NCI-H748 treated with DMSO at 0.1 percent for 48 hours (cell line): ENCODE measurements around the gene LCN1.
"Not testable (repeated sequence)": the region's sequence is repeated elsewhere in the genome, so short reads cannot be mapped to it uniquely, and the experiment has no call there.

Source experiments
- DNase-seq: peaks from one replicate; lab custom pipeline; 2025; lab: John Stamatoyannopoulos, UW

The LCN1 gene

DNA sequence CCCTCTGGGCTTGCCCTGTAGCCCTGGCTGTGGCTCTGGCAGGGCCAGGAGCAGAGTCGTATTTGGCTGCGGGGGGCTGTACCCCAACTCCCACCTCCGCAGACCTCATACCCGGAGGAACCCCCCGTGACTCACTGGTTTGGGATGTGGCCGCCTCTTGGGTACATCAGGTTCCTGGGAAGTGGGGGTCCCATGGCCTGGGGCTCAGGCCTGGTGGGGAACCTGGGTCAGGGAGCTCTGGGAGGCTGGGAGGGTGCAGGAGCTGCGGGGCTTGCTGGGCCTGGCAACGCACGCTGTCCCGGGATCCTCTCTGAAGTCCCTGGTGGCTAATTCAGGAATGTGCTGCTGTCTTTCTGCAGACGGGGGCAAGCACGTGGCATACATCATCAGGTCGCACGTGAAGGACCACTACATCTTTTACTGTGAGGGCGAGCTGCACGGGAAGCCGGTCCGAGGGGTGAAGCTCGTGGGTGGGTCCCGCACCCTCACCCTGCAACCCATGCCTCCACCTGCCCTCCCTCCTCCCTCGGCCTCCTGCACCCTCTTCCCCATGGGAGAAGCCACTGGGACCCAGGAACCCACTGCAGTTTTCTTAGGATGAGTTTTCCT is 2.4 kb downstream of the LCN1 start:
- DNase-seq: no peak

DNA sequence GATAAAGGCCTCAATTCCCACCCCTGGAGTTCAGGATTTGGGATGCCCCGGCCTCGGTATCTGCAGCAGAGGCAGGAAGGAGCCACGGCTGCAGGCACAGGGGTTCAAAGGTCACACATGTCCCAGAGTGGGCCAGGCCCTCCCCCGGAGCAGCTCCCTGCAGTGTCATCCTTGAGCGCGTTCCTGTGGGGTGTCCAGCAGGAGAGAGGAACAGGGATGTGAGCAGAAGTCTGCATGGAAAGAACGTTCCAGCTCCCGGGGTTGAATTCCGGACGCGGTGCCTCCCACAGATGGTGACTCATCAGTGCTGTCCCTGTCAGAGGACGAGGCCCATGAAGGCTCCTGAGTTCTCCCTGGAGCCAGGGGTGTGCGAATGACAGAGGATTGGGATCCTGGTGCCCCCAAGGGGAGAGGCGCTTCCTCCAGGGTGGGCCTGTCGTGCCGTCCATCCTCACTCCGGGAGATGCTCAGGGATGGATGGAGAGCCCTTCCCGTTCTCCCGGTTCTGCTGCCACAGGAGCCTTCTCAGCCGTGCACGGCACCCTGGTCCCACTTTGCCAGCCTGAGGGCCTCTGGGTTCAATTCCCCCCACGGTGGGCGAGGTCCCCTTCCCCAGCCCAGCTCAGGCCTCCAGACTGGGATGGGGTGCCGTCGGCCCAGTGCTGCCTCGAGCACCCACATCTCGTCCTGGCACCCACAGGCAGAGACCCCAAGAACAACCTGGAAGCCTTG is 3.1 kb downstream of the LCN1 start:
- no peak for DNase-seq

DNA sequence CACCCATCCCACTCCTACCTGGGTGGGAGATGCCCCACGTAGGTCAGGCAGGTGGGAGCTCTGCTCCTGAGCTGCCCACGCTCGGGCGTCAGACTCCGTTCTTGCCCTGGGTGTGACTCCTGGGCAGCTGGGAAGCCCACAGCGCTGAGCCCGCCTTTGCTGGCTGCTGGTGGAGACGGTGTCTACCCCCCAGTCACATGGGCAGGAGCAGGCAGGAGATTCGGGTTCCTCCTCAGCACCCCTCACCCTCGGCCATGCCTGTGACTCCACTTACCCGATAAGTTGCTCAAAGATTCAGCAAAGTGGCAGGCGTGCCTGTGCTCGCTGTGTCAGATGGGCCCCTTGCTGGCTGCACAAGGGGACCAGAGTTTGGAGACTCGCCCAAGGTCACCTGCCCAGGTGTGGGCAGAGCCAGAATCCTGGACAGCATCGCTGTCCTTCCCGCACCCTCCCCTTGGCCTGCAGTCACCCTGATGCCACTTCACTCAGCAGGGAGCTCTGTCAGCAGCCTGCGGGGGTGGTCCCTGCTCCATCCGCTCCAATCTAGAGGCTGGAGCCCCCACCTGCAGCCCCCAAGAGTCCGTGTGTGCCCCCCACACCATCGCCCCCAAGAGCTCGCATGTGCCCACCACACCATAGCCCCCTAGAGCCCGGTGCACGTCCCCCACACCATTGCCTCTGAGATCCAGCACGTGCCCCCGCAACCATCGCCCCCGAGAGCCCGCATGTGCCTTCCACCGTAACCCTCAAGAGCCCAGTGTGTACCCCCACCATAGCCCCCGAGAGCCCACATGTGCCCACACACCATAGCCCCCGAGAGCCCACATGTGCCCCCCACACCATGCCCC is 4.2 kb downstream of the LCN1 start:
- DNase-seq: no peak

DNA sequence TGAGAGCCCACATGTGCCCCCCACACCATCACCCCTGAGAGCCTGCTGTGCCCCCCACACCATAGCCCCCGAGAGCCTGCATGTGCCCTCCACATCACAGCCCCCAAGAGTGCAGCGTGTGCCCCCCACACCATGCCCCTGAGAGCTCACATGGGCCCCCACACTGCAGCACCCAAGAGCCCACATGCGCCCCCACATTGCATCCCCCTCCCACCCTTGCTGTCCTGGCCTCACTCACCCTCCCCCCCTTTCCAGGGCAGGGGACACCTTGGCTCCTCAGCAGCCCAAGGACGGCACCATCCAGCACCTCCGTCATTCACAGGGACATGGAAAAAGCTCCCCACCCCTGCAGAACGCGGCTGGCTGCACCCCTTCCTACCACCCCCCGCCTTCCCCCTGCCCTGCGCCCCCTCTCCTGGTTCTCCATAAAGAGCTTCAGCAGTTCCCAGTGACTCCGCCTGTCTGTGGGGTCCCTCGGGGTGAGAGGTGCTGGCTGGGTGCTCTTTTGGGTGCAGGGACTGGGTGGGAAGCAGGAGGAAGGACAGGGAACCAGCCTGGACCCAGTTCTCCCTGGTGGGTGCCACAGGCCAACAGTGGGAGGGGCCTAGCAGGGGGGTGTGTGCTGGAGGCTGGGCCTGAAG is 5.0 kb downstream of the LCN1 start:
- no peak for DNase-seq

DNA sequence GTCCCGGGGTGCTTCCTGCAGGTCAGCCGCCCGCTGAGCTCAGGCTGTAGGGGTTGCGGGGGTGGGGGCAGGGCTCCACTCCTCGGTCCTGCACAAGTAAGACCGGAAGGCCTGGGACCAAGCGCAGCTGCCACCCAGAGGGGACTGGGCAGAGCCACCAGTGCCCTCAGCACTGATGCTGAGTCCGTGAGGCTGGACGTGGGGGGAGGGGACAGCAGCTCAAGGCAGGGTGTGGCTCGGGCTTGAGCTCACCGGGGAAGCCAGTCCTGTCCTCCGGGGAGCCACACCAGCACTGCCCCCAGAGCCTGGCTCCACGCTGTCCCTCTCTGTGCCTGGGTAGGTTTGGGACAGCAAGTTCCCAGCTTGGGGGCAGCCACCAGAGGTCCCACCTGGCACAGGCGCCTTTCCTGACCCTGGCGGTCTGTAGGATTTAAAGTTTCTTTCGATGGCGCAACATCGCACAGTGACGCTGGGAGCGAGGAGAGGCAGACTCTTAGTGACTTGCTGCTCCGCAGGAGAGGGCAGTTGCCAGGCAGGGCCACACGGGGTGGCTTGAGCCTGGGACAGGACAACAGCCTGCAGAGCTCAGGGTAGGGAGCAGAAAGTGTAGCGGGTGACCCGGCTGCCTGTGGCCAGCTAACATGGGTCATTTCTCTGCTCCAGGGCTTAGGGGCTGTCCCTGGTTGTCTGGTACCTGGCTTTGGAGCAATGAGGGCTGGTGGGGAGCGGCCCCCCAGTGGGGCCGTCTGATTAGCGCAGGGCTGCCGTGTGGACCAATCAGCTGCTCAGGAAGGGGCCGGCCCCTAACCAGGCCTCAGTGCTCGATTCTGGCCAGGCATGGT is 5.7 kb downstream of the LCN1 start:
- DNase-seq: no peak

DNA sequence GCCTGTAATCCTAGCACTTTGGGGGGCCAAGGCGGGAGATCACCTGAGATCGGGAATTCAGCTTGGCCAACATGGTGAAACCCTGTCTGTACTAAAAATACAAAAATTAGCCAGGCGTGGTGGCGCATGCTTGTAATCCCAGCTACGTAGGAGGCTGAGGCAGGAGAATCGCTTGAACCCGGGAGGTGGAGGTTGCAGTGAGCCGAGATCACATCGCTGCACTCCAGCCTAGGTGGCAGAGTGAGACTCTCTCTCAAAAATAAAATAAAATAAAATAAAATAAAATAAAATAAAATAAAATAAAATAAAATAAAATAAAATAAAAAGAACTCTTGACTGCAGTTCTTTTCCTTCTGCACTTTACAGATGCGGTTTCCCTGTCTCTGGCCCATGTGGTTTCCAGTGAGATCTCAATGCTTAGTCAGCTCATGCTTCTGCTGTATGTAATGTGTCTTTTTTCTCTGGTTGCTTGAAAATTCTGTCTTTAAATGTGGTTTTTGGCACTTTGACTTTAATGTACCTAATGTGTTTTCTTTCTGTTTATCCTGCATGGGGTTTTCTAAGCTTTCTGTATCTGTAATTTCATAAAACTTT is 7.7 kb downstream of the LCN1 start:
- DNase-seq: not testable (repeated sequence)

DNA sequence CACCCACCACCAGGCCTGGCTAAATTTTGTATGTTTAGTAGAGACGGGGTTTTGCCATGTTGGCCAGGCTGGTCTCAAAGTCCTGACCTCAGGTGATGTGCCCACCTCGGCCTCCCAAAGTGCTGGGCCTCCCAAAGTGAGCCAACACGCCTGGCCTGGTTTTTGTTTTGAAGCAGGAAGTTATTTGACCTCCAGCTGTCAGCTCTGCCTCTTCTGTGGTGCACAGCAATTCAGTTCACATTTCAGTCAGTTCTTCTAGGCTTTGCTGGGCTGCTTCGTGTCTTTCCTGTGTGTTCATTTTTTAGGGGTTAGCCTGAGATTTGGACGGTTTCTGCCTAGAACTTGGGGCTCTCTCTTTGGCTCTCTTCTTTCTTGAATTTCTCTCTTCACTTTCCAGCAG is 8.9 kb downstream of the LCN1 start:
- DNase-seq: no peak

DNA sequence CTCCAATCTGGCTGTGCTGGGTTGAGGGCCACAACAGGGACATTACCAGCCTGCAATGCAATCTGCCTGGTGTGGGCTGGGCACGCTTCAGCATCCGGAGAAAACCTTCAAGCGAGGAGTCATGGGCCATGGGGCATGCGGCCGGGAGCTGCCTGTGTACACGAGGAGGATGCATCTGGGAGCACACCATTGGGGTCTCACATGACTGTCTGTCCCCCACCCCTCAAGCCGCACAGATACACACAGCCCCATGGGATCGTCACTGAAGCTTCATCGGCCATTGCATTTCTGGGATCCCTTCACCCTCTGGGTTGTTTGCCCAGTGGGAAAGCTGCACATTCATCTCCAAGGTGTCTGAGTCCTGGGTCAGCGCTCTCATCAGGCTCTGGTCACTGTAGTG is 9.9 kb downstream of the LCN1 start:
- no peak for DNase-seq

DNA sequence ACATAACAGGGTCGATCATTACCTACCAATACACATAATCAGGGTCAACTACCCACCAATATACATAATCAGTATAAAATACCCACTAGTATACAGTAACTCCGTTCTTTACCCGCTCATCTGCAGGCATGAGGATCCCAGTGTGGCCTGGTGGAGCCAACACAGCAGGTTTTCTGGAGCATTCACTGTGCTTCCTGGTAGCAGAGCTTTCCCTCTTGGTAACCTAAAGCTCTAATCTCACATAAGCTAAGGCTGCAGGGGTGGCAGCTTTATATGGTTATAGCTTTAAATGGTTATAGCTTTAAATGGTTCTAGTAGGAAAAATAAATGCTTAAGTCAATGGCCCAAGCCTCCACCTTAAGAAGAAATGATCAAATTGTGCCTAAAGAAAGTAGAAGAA is 11.9 kb downstream of the LCN1 start:
- DNase-seq: no peak

DNA sequence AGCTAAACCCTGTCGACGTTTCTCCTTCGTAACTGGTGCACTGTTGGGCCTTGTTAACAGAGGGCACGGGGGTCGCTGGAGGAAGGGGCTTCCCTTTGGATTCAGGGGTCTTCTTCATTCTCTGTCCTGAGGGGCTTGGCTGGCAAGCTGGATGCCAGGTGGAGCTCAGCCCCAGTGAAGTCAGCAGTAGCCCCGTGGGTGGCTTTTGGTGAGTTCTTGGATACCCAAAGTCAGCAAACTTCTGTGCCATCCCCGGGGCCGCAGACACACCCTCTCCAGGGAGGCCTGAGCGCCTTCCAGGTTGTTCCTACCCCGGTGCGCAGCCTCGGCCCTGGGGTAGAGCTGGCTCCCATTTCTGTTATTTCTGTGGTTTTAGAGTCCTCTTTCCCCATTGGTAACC is 12.4 kb downstream of the LCN1 start:
- DNase-seq: no peak

DNA sequence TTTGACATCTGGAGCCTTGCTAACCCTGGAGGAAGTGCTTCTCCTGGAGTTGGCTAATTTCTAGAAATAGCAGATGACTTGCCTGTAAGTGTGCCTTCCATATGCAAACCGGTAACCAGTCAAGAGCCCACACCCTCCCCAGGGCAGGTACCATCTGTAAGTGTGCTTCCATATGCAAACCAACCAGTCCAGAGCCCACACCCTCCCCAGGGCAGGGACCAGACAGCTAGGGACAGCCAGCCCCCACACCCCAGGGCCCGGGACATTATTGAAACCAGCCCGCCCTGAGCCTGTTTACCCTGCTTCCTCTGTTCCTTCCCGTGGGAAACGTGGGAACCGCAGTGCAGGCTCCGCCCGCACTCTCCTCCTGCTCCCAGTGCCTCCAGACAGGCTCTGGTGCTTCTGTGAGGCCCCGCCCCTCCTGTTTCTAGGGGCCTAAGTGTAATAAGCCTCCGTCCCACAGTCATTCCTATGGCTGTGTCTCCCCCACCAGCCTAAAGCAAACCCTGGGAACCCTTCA is 13.0 kb downstream of the LCN1 start:
- DNase-seq: not testable (repeated sequence)

DNA sequence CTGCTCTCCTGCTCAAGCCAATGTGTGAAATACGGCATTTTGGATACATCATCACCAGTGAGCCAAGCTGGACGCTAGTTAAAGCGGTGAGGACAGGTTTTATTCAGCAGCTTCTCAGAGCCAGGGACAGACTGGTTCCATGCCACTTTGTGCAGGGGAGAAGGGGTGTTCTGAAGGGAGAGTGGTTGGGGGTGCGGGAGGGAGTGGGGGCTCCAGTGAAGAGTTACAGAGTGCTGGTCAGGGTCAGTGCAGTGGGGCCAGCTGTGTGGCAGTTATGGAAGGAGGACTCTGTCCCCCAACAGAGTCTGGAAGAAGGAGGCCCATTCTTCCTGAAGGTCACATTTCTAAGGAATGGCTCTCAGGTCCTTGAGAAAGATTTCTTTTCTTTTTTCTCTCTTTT is 13.6 kb downstream of the LCN1 start:
- DNase-seq: not testable (repeated sequence)

DNA sequence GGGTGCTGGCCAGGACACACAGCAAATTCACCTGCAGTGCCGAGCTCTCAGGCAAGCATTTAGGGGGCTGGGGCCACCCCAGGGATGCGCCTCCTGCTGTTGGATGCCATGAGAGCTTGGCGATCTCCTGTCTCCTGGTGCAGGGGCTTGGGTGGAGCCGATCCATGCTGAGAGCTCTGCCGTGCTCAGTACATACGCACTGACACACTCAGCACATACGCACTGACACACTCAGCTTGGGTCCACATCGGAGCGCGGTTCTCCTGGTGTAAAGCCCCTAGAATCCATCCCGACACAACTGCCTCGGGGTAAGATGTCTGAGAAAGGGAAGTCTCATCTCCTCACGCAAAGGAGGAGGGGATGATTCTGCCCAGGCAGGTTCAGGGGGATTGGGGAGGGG is 14.4 kb downstream of the LCN1 start:
- not testable (repeated sequence) for DNase-seq

DNA sequence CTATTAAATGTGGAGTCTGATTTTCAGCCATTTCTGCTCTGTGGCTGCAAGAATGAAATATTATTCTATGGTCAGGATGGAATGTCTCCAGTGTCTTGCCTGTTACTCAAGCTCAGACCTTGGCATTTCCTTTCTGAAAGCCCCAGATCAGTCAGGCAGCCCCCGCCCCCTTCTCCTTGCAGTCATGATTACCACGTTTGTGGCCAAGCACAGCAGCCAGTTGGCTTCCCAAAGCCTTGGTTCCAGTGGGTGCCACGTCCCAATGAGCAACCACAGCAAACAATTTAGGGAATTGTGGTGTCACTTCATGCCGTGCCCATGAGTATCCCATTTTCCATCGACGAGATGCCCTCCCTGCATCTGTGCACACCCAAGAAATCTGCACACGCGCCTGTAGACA is 15.0 kb downstream of the LCN1 start:
- no peak for DNase-seq

DNA sequence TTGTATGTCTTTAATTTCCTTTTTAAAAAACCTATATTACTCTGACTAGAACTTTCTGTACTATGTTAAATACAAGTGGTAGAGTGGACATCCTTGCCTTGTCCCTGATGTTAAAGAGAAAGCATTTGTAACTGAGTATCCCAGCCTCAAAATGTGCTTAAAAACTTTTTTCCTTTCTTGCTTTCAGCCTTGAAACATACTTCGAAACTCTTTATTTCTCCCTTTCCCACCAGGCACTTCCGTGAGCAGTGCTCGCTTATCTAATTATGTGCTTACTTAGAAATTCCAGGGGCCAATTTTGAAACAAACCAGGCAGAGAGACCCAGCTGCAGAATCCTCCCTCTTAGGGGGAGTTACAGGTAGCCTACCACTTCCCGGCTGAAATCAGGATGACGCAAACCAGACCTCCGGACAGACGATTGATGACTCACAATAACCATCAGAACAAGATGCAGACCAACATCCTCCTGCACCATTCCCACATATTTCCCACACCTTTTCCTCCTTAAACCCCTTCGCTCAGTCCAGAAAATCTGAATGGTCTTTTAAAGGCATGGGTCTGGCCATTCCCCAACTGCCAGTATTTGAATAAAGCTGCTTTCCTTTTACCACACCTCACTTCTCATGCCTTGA is 22.1 kb downstream of the LCN1 start:
- not testable (repeated sequence) for DNase-seq

DNA sequence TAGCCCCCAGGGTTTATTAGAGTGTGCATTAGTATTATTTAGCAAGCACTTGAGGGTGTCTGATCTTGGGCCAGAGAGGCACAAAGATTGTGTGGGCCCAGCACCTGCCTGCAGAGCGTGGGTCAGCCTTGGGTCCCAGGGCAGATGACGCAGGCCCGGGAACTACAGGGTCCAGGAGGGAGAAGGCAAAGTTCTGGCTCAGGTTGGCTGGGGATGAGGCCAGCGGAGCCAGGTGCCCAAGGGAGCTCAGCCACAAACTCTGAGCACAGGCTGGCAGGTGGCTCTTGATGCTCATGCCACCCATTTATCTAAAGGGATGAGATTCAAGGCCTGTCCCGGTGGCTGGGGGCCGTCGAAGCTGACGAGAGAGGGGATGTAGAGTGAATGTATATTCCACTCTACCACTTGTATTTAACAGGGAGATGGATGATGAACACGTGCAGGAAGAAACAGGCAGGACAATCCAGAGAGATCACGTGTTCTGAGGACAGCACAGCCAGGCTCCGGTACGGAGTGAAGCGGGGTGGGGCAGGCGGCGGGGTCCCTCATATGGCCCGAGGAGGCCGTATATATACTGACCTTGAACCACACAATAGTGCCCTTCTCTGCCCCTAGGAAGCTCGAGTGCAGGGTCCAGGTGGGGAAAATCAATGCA is 23.9 kb downstream of the LCN1 start:
- DNase-seq: no peak

DNA sequence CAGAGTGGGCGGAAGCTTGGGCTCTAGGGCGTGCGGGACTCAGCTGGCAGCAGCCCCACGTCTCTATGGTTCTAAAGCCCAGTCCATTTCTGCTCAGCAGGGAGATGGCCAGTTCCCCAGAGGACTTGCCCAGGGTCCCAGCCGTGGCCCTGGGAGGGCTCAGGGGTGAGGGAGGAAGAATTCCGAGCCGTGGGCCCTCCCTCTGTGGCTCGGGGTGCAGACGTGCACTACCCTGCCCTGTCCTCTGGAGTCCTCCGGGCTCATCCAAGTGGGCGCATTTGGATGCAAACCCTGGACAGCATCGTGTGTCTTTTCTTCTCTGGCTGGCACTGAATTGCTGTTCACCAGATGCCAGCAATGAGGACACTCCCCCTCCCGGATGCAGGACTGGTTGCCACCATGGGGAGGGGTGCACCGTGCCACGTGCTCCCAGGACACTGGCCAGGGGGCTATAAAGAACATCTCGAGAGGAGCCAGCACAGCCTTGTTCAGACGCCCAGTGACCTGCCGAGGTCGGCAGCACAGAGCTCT is 24.5 kb downstream of the LCN1 start, which contains the start of gene OBP2A:
TSS of gene OBP2A (plus strand) at position 481 of the 531 bp plus-strand sequence. CDS start 55 bp downstream, outside the sequence.
- DNase-seq: not testable (repeated sequence)

DNA sequence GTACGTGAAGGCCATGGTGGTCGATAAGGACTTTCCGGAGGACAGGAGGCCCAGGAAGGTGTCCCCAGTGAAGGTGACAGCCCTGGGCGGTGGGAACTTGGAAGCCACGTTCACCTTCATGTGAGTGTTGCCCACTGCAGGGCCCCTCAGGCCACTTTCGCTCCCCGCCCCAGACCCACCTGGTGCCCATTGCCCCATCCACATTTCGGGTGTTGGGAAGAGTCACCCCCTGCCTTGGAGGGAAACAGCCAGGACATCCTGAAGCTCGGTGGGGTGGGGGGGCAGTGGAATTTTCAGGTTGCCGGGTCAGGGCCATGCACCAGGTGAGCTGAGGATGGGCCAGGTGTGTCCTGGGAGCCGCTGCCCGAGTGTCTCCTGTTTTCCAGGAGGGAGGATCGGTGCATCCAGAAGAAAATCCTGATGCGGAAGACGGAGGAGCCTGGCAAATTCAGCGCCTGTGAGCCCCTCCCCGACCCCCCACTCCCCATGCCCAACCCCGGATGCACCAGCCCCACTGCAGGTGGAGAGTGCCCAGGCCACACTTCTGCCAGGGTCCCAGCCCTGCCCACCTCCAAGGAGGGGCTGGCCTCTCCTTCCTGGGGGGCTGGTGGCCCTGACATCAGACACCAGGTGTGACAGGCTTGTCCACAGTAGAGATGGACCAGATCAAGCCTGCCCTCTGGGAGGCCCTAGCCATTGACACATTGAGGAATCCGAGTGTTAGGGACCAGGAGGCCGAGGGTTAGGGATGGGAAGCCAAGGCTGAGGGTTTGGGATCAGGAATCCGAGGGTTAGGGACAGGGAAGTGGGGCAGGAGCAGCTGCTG is 25.8 kb downstream of the LCN1 start:
- not testable (repeated sequence) for DNase-seq
